Endothelial cell (in vitro differentiated cells): ENCODE results near the gene GREM2. TPM values are rescaled to one million over a fixed set of nuclear protein-coding genes. Genes with fewer than 3 reads are reported as not detected.

ENCODE experiments used
- DNase-seq: peaks from one replicate; pipeline ENCODE4 v3.0.0; 2021; ENCODE audit warnings: low spot score
- H3K27ac Mint-ChIP-seq: one replicate; pipeline ENCODE4 v1.8.0; 2021; ENCODE audit warnings: mixed read lengths, inconsistent platforms; ENCODE audit not compliant: unreplicated experiment
- H3K27me3 Mint-ChIP-seq: one replicate; pipeline ENCODE4 v1.8.0; 2021; ENCODE audit warnings: mild to moderate bottlenecking, moderate library complexity, mixed read lengths, inconsistent platforms; ENCODE audit not compliant: unreplicated experiment
- H3K36me3 Mint-ChIP-seq: one replicate; pipeline ENCODE4 v1.8.0; 2021; ENCODE audit warnings: mild to moderate bottlenecking, low read depth, mixed read lengths, inconsistent platforms; ENCODE audit not compliant: unreplicated experiment
- H3K4me1 Mint-ChIP-seq: one replicate; pipeline ENCODE4 v1.8.0; 2021; ENCODE audit warnings: mild to moderate bottlenecking, mixed read lengths, inconsistent platforms; ENCODE audit not compliant: unreplicated experiment
- H3K4me3 Mint-ChIP-seq: one replicate; pipeline ENCODE4 v1.8.0; 2021; ENCODE audit warnings: mild to moderate bottlenecking, mixed read lengths, inconsistent platforms; ENCODE audit not compliant: unreplicated experiment
- H3K9me3 Mint-ChIP-seq: one replicate; pipeline ENCODE4 v1.8.0; 2021; ENCODE audit warnings: mixed read lengths, inconsistent platforms; ENCODE audit not compliant: unreplicated experiment
- CTCF ChIP-seq: fragments of 200-600 bp; sonication (generic); IDR thresholded peaks from one replicate; pipeline ENCODE4 v1.5.0; 2021; ENCODE audit warnings: antibody characterized with exemption; ENCODE audit not compliant: unreplicated experiment
- total RNA-seq: library from RNA; stranded (reverse); fragmentation: NEBNext Ultra II Directional; extraction: Animal tissue kit (Norgen Biotek cat#: 25700); gene quantifications from one replicate; pipeline ENCODE4 v1.2.1, GENCODE V29; 2021; ENCODE audit not compliant: unreplicated experiment

Gene GREM2
- total RNA-seq, 1 donor from 2014 or later = 0.23 TPM

- Mint-ChIP-seq H3K4me3 (no peak overlapping the region), H3K9me3 (no peaks in the 10 kb centered on the region), H3K4me1 (peaks cover 8% of the 10 kb centered on the region), H3K27me3 (no peaks in the 10 kb centered on the region), H3K27ac (no peak overlapping the region), H3K36me3 (no peaks in the 10 kb centered on the region)
- TF ChIP-seq CTCF = no peak
- DNase-seq = no peak
Observed at GRCh38 chr1:240553351-240553750, 58.6 kb downstream of the GREM2 start.

- Mint-ChIP-seq H3K27me3 (peaks cover 1% of the 10 kb centered on the region), H3K4me3 (no peak overlapping the region), H3K27ac (no peak overlapping the region), H3K4me1 (no peaks in the 10 kb centered on the region), H3K36me3 (no peaks in the 10 kb centered on the region), H3K9me3 (no peaks in the 10 kb centered on the region)
- no peak for DNase-seq
- no peak for TF ChIP-seq CTCF
Observed at GRCh38 chr1:240539769-240540414, 72.1 kb downstream of the GREM2 start.

GRCh38 chr1:240538776-240539430, 73.1 kb downstream of the GREM2 start:
- TF ChIP-seq CTCF = no peak
- Mint-ChIP-seq H3K4me1 (no peaks in the 10 kb centered on the region), H3K27ac (no peak overlapping the region), H3K27me3 (peaks cover 1% of the 10 kb centered on the region), H3K4me3 (no peak overlapping the region), H3K9me3 (no peaks in the 10 kb centered on the region), H3K36me3 (no peaks in the 10 kb centered on the region)
- DNase-seq = no peak

- Mint-ChIP-seq H3K9me3 (no peaks in the 10 kb centered on the region), H3K27ac (no peak overlapping the region), H3K4me3 (no peak overlapping the region), H3K4me1 (no peaks in the 10 kb centered on the region), H3K27me3 (peaks cover 1% of the 10 kb centered on the region), H3K36me3 (no peaks in the 10 kb centered on the region)
- no peak for TF ChIP-seq CTCF
- DNase-seq = no peak
Observed at GRCh38 chr1:240533154-240533780, 78.7 kb downstream of the GREM2 start.

GRCh38 chr1:240528591-240528990, 83.4 kb downstream of the GREM2 start:
- Mint-ChIP-seq H3K4me1 (peaks cover 6% of the 10 kb centered on the region), H3K27me3 (no peaks in the 10 kb centered on the region), H3K36me3 (no peaks in the 10 kb centered on the region), H3K4me3 (no peak overlapping the region), H3K9me3 (no peaks in the 10 kb centered on the region), H3K27ac (no peak overlapping the region)
- DNase-seq = no peak
- TF ChIP-seq CTCF = no peak
